GM19467 (cell line): ENCODE results near the gene IL17RE.

Experiments
- ATAC-seq: cut with Tn5 transposase; IDR thresholded peaks from one replicate; pipeline ENCODE4 v1.9.1; 2021; ENCODE audit warnings: mild to moderate bottlenecking, moderate library complexity; ENCODE audit not compliant: unreplicated experiment

Gene IL17RE

DNA sequence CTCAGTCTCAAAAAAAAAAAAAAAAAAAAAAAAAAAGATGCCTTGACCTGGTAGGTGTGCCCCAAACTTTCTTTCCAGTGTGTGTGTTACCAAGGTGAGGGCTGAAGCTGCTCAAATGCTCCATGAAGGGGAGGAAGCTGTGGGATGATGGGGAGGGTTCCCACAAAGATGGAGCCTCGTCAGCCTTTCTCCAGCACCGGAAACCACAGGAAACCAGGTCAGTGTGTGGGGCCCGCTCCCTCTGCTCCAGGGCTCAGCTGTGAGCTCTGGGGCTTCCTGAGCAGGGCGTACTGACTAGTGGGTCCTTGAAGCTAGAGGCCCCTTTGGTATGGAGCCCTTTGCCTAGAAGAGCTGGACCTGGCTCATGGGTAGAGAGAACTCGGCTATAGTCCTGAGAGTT, 681 bp upstream of the IL17RE start:
- ATAC-seq = no peak

DNA sequence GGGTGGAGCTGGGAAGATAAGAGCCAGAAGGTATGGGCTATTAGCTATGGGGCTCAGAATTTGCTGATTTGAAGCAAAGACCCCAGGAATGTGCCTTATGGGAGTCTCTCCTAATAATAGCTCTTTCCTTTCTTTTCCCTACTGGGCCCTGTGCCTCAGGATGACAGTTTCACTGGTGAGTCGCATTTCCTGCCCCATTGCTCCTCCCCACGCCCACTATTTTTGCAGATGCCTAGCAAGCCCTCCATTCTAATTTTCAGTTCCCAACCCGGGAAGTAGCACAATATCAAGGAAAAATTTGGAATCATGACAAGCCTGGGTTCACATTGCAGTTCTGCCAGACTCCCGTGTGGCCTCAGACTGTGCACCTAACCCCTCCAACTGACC, 583 bp downstream of the IL17RE start:
- ATAC-seq = no peak

DNA sequence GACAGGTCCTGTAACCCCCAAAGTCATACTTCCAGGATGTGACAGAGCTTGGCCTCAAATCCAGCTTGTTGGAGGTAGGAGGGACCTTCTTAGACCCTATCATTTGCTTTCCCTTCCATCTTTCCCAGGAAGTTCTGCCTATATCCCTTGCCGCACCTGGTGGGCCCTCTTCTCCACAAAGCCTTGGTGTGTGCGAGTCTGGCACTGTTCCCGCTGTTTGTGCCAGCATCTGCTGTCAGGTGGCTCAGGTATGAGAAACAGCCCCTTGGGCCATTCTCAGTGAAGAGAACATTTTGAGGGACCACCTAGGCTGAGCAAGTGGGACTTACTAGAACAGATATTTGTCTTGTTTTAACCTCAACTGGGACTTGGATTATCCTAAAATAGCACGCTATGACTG, 1.3 kb downstream of the IL17RE start:
- no peak for ATAC-seq

DNA sequence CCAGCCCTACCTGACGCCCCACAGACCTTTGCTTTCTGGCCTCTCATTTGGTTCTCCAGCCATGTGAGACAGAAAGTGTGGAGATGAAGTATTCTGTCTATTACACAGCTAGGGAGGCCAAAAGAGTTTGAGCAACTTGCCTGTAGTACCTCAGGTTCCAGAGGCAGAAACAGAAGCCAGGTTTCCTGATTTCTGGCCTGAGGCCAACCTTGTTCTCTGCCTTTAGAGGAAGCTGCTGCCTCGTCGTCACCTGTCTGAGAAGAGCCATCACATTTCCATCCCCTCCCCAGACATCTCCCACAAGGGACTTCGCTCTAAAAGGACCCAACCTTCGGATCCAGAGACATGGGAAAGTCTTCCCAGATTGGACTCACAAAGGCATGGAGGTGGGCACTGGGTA, 3.8 kb downstream of the IL17RE start:
- ATAC-seq = no peak

DNA sequence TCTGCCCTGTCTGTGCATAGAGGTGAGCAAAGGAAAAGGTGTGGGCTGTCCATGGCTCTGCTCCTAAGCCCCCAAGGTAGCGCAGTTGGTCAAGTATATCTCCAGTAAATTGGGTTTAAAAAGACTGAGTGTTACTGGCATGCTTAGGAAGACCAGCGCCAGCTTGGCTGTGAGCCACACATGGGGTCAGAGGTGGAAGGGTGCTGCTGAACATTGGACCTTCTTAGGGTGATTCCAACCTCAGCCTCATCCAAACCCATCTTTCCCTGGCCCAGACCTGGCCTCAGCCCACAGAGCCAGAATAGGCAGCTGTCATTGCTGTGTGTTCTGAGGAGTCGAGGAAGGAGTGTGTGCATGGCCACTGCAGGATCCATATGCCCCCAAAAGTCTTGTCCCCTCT, 5.6 kb downstream of the IL17RE start:
- no peak for ATAC-seq

DNA sequence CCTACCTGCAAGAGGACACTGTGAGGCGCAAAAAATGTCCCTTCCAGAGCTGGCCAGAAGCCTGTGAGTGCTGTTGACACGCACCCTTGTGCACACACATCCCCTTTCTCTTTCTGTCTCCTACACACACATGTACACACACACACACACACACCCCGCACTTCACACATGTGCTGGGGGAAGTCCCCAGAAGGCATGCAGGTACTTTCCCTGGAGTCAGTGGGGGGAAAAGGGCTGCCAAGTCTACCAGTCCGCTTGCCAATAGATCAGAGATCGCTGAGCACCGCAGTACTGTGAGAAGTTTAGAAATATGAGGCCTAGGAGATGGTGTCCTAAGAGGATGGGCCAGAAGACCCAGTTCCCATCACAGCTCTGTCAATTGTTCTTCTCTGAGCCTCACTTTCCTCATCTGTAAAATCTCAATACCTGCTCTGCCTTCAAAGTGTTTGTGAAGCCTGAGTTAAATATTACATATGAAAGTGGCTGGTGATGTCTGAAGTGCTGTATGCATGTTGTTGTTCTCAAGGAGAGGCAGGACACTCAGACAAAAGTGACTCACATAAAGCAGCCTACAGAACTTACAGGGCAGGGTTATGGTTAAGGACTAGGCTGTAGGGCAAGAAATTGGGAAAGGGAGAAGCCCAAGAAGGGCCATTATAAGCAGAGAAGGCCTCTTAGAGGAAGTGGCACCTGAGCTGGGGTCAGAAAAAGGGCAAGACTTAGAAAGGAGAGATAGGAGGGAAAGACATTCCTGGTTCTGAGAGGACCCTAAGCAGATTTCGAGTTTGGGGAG, 6.8 kb downstream of the IL17RE start:
- ATAC-seq = no peak

DNA sequence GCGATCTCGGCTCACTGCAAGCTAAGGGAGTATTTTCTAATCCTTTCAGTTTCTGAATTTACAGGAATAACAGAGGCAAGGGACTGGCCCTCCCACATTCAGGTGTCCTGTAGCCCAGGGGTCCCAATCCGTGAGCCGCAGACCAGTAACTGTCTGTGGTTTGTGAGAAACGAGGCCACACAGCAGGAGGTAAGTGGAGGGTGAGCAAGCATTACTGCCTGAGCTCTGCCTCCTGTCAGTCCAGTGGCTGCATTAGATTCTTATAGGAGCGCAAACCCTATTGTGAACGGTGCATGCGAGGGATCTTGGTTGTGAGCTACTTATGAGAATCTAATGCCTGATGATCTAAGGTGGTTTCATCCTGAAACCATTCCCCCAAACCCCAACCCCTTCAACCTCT, 9.2 kb downstream of the IL17RE start:
- no peak for ATAC-seq

DNA sequence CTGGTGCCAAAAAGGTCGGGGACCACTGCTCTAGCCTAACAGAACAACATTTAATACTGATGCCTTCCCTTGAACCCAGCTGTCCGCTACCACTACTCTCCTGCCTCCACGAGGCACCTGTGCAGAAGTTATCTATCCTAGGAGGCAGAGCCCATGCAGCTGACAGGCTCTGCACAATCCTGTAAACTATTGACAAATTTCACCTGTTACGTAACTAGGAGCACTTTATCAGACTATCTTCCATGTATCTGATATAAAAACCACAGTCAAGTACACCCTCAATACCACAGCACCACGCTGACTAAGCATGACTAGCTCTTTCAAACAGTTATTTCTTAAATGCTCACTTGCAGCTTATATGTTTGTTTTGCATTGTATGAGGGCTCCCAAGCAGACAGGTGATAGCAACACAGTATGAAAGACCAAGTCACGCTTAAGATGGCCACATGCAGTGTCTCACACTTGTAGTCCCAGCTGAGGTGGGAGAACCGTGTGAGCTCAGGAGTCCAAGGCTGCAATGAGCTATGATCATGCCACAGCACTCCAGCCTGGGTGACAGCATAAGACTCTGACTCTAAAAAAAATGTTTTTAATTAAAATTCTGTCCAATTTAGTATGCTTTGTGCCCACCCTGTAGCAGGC, 9.8 kb downstream of the IL17RE start:
- ATAC-seq = no peak

DNA sequence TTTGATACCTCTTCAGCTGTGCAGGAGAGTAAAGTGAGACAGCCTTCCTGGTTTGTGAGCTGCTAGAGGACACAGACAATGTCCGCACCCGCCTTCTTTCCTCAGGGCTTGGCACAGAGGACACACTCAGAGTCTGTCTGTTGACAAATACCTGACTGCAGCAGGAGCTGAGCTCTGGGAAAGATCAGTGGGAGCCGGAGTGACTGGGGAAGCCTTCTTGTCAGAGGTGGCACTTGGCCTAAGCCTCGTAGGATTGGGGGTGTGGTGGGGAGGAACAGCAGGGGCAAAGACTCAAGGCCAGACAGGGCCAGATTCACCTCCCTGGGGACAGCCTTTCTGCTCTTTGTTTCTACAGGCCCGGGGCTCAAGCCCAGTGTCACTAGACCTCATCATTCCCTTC, 11.0 kb downstream of the IL17RE start:
- no peak for ATAC-seq

DNA sequence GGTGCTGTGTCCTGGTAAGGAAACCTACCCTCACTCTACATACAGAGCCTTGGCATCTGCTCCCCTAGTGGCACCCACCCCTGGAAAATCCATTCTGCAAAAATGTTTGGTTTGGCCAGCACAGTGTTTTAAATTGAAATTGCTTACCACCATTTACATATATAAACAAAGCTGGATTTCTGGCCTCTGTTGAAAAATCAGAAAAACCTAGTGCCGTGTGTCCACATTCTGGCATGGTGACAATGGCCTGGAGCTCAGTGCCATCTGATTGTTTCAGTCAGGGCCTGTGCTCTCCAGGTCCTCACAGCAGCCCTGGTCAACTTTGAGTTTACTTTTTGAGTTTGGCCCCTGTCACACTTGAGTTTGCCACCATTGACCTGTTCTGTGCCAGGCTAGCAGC, 11.4 kb downstream of the IL17RE start:
- ATAC-seq = no peak

DNA sequence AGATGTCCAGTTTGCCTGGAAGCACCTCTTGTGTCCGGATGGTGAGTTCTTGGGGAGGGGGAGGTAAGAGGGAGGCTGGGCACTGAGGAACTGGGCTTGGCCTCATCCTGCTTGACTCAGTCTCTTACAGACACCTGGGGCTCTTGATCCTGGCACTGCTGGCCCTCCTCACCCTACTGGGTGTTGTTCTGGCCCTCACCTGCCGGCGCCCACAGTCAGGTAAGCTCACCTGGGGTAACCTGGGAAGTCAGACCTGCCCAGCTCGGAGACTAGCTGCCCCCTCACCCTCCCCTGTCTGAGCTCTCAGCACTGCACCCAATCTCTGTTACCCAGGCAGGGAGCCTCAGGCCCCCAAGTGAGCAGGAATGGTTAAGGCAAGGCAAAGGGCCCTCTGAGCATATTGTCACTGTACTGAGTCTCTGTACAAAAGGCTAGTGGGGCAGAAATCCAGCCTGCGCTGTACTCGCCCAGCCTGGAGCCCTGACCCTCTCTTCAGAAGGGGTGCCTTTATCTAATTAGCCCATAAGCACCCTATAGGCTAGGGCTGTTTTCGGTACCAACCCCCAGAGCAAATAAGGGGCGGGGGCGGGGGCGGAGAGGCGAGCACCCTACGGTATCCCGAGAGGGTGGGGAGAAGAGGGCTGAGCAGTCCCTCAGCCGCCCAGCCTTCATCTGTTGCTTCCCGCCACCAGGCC, 12.1 kb downstream of the IL17RE start:
- no peak for ATAC-seq

DNA sequence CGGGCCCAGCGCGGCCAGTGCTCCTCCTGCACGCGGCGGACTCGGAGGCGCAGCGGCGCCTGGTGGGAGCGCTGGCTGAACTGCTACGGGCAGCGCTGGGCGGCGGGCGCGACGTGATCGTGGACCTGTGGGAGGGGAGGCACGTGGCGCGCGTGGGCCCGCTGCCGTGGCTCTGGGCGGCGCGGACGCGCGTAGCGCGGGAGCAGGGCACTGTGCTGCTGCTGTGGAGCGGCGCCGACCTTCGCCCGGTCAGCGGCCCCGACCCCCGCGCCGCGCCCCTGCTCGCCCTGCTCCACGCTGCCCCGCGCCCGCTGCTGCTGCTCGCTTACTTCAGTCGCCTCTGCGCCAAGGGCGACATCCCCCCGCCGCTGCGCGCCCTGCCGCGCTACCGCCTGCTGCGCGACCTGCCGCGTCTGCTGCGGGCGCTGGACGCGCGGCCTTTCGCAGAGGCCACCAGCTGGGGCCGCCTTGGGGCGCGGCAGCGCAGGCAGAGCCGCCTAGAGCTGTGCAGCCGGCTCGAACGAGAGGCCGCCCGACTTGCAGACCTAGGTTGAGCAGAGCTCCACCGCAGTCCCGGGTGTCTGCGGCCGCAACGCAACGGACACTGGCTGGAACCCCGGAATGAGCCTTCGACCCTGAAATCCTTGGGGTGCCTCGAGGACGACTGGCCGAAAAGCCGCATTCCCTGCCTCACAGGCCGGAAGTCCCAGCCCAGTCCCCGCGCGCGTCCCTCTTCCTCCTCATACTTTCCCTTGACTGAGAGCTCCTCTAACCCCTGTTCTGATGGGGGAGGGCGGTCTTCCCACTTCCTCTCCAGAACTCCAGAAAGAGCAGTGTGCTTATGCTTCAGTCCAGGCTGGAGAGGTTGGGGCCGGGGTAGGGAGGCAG, 12.8 kb downstream of the IL17RE start:
- ATAC-seq = no peak

DNA sequence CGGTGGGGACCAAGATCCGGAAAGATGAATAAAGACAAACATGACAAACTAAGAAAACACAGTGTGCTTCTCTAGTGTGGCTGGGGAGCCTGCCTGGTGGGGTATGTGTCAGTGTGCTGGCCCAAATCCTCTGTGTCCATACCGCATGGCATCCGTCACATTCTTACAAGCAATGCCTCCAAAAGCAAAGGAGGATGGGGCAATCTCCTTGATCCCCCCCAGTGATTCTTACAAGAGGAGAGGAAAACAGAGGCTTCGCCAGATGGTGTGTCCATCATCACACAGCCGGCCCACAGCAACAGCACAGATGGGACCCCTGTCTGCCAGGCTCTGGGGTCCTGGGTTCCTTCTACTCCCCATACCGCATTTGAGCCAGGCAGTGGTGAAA, 13.7 kb downstream of the IL17RE start:
- ATAC-seq = no peak

DNA sequence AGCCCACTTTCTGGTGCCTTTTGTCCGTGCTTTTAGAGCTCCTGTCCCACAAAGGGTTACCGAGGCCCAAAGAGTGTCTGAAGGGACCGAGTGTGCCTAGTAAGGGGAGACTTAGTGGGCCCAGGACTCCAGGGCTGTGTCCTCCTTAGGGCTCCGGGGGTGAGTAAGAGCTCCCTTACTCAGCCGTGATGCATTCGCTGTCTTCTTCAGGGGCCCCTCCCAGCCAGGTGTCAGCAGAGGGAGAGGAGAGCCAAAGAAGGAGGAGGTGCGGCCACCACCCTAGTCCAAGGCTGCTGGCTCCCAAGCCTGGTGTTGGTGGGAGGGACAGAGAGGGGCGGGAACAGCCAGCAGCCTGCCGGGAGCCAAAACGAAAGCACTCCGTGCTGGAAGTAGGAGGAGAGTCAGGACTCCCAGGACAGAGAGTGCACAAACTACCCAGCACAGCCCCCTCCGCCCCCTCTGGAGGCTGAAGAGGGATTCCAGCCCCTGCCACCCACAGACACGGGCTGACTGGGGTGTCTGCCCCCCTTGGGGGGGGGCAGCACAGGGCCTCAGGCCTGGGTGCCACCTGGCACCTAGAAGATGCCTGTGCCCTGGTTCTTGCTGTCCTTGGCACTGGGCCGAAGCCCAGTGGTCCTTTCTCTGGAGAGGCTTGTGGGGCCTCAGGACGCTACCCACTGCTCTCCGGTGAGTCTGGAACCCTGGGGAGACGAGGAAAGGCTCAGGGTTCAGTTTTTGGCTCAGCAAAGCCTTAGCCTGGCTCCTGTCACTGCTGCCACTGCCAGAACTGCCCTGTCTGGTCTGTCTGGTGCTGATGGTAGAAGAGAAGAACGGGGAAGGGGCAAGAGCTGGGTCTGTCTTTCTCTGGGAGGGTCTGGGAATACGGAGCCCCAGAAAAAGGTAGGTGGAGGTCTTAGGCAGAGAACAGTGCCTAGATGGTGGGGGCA, 14.4 kb downstream of the IL17RE start, which contains the start of gene IL17RC:
IL17RC (plus strand) TSS at position 365 of the 947 bp plus-strand sequence; CDS start at position 583, 218 bp downstream.
- ATAC-seq = no peak

DNA sequence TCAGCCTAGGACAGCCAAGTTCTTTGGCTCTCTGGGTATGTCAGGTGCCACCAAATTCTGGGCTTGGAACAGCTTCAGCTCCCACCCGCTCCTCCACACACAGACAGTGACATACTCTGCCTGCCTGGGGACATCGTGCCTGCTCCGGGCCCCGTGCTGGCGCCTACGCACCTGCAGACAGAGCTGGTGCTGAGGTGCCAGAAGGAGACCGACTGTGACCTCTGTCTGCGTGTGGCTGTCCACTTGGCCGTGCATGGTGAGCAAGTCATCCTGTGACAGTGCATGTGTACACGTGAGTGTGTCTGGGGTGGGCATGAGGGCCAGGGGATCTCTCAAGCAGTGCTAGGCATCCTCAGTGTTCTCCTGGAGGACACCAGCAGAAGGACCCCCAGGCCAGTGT, 15.2 kb downstream of the IL17RE start:
- no peak for ATAC-seq

DNA sequence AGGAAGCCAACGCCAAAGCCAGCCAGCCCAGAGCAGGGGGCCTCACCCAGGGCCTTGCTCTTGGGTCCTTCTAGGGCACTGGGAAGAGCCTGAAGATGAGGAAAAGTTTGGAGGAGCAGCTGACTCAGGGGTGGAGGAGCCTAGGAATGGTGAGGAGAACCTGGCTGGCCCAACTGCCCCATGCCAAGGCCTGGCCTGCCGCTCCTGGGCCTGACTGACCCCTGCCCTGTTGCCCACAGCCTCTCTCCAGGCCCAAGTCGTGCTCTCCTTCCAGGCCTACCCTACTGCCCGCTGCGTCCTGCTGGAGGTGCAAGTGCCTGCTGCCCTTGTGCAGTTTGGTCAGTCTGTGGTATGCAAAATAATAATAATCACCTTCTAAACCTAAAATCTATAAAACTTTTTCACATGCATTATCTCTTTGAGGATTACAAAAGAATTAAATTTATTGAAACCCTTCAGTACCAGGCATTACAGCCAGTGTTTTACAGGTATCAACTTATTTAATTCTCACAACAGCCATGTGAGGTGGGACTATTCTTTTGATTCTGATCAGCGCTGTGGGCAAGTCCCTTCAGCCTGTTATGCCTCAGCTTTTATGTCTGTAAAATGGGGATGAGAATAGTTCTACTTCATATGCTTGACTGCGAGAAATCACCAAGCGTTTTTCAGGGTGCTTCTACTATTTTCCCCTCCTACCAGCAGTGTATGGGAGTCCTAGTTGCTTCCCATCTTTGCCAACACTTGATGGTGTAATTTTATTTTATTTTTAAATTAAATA, 15.8 kb downstream of the IL17RE start:
- ATAC-seq = no peak

DNA sequence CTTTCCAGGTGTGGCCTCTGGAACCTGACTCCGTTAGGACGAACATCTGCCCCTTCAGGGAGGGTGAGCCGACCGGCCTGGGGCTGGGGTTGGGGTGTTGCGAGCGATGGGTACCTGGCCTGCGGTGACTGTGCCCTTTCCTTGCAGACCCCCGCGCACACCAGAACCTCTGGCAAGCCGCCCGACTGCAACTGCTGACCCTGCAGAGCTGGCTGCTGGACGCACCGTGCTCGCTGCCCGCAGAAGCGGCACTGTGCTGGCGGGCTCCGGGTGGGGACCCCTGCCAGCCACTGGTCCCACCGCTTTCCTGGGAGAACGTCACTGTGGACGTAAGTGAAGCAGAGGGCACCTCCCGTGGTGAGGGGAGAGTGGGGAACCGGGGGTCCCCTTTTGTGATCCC, 25.5 kb downstream of the IL17RE start:
- ATAC-seq = no peak

DNA sequence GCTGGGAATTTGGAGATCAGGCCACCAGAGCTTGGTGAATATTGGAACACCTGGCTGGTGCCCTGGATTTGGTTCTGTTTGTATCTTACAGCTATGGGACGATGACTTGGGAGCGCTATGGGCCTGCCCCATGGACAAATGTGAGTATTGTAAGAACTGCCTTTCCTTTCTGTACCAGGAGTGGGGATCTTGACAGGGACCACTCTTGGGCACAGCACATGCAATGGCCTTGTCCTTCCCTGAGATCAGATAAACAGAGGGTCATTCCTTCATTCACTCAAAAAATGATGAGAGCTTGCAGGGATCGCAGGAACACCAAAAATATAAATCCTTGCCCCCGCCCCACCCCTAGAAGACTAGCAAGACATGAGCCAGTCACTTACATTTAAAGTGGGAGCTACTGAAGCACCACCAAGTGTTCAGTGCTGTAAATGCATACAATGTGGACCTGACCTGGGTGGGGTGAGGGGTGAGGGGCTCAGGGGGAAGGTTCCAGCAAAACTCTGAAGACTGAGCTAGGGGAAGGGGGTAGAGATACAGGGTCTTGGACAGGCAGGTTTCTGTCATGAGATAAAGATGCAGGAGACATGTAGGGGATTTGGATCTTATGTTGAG, 28.3 kb downstream of the IL17RE start:
- ATAC-seq = no peak

DNA sequence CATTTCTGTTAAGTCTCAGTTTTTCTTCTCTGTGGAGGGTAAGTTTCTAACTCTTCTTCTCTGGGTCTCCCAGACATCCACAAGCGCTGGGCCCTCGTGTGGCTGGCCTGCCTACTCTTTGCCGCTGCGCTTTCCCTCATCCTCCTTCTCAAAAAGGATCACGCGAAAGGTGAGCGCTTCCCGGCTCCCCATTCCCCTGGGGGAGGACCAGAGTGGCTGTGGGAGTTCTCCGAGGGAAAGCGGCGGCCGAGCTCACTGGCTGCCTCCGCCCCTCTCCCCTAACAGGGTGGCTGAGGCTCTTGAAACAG, 29.8 kb downstream of the IL17RE start:
- ATAC-seq = no peak
